Neutrophil (primary cell): ENCODE measurements around the gene TF.

Experiments used
- H3K27ac ChIP-seq: fragments of 200-600 bp; sonication (generic); 2 replicates; pipeline ENCODE4 v1.5.1; 2016; ENCODE audit warnings: mild to moderate bottlenecking, moderate library complexity
- H3K27me3 ChIP-seq: fragments of 200-600 bp; sonication (generic); 2 replicates; pipeline ENCODE4 v1.6.0; 2016; ENCODE audit warnings: mild to moderate bottlenecking
- H3K36me3 ChIP-seq: fragments of 200-600 bp; sonication (generic); 2 replicates; pipeline ENCODE4 v1.5.1; 2017
- H3K4me1 ChIP-seq, 2 experiments: fragments of 200-600 bp in 1 of 2; sonication (generic) in 1 of 2; 1 replicate in 1 of 2; 2 replicates in 1 of 2; pipeline versions ENCODE4 v1.5.1 to v1.6.1; 2013 to 2016; ENCODE audit warnings: low read depth in 1 of 2, low read length in 1 of 2, mild to moderate bottlenecking in 1 of 2, moderate library complexity in 1 of 2; ENCODE audit not compliant: control insufficient read depth in 1 of 2, insufficient read depth in 1 of 2
- H3K4me3 ChIP-seq, 2 experiments: fragments of 200-600 bp in 1 of 2; sonication (generic) in 1 of 2; 1 replicate in 1 of 2; 2 replicates in 1 of 2; pipeline ENCODE4 v1.5.1; 2013 to 2016; ENCODE audit warnings: low read depth in 1 of 2, low read length in 1 of 2, mild to moderate bottlenecking in 1 of 2, moderate library complexity in 1 of 2
- H3K9me3 ChIP-seq: fragments of 200-600 bp; sonication (generic); 2 replicates; pipeline ENCODE4 v1.5.1; 2016
- CTCF ChIP-seq: fragments of 200-600 bp; sonication (generic); IDR thresholded peaks from 2 replicates; pipeline ENCODE4 v1.5.1; 2016; ENCODE audit warnings: antibody characterized with exemption

Gene TF

GRCh38 chr3:133831966-133832801 is 86.0 kb downstream of the TF start:
- Histone ChIP-seq H3K4me3 (no peak overlapping the region), H3K9me3 (no peaks in the 10 kb centered on the region), H3K27me3 (no peaks in the 10 kb centered on the region), H3K4me1 (no peaks in the 10 kb centered on the region), H3K36me3 (no peaks in the 10 kb centered on the region), H3K27ac (no peak overlapping the region)
- no peak for TF ChIP-seq CTCF

- Histone ChIP-seq H3K27ac (no peak overlapping the region), H3K27me3 (no peaks in the 10 kb centered on the region), H3K9me3 (no peaks in the 10 kb centered on the region), H3K36me3 (no peaks in the 10 kb centered on the region), H3K4me3 (no peak overlapping the region), H3K4me1 (no peaks in the 10 kb centered on the region)
- TF ChIP-seq CTCF = no peak
Measured at GRCh38 chr3:133832802-133833144, 86.6 kb downstream of the TF start.

GRCh38 chr3:133833267-133833666 is 87.1 kb downstream of the TF start:
- H3K27ac ChIP-seq = no peak overlapping the region
- no peak overlapping the region for H3K4me3 ChIP-seq
- H3K4me1 ChIP-seq = no peaks in the 10 kb centered on the region
- no peaks in the 10 kb centered on the region for H3K36me3 ChIP-seq
- no peak for TF ChIP-seq CTCF
- H3K27me3 ChIP-seq = no peaks in the 10 kb centered on the region
- H3K9me3 ChIP-seq = no peaks in the 10 kb centered on the region

- Histone ChIP-seq H3K36me3 (no peaks in the 10 kb centered on the region), H3K27me3 (no peaks in the 10 kb centered on the region)
Measured at GRCh38 chr3:133833880-133834620, 87.9 kb downstream of the TF start.

More at GRCh38 chr3:133833880-133834620, 87.9 kb downstream of the TF start:
- no peaks in the 10 kb centered on the region for H3K9me3 ChIP-seq
- H3K27ac ChIP-seq = no peak overlapping the region
- TF ChIP-seq CTCF = no peak
- no peaks in the 10 kb centered on the region for H3K4me1 ChIP-seq
- no peak overlapping the region for H3K4me3 ChIP-seq
